SKM-1 (cell line): ENCODE results near the gene PSMB8.
"Not testable (repeated sequence)": the region's sequence is repeated elsewhere in the genome, so short reads cannot be mapped to it uniquely, and the experiment has no call there.

Source experiments
- DNase-seq: peaks from one replicate; lab custom pipeline; 2025; ENCODE audit not compliant: unreplicated experiment; lab: John Stamatoyannopoulos, UW

PSMB8 gene

DNA sequence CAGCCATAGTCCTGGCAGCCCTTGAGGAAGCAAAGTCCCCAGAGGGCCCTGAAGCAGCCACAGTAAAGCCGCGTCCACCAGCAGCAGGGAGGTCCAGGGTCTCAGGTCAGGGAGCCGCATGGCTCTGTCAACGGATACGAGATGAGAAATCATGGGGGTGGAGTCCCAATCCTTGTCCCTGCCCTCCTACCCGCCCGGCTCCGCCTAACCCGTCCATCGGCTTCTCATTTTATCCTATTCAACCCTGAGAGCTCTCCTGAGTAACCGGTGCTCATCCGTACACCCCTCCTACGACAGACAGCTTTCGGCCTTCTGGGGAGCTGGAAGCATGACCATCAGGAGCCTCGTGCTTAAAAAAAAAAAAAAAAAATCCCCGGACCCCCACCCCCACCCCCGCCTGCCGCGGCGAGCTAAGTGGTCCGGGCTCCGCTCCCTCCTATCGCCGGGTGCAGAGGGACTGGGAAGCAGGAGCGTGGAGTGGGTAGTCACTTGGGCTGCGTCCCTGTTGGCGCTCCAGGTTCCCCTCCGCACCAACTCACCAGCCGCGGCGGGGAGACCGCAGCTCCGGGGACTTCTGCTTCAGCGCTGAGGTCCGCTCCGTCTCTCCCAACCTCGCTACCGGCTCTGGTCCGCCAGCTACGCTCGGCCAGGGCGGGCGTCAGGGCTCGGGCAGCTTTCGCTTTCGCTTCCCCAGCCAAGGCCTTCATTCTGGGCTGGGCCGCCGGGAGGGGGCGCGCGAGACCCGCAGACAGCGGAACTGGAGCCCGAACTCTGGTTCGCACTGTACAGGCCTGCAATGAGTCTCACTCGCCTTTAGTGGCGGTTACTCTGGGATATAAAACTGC lies 5.5 kb downstream of the PSMB8 start, which contains the start of gene TAP2:
TSS of gene TAP2 (minus strand) at position 626 of the 845 bp plus-strand sequence. CDS start at position 120, 506 bp downstream.
- peak; percentile 89 for DNase-seq

DNA sequence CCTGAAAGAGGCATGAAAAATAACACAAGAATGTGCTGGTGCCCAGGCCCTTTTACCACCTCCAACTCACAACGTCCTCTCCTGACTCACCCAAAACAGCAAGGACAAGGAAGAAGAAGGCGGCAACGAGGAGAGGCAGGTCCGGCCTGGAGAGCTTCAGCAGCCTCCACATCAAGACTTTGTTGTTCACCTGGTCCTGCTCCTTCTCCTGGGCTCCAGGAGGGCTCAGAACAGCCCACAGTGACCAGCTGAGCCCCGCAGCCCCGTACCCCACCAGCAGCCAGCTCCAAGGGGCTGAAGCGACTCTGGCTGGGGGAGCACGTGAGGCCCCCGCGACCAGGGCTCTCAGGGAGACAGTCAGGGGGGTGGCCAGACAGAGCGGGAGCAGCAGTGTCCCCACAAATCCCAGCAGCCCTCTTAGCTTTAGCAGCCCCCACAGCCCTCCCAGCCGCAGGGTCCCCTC lies 6.2 kb downstream of the PSMB8 start:
- DNase-seq: no peak

DNA sequence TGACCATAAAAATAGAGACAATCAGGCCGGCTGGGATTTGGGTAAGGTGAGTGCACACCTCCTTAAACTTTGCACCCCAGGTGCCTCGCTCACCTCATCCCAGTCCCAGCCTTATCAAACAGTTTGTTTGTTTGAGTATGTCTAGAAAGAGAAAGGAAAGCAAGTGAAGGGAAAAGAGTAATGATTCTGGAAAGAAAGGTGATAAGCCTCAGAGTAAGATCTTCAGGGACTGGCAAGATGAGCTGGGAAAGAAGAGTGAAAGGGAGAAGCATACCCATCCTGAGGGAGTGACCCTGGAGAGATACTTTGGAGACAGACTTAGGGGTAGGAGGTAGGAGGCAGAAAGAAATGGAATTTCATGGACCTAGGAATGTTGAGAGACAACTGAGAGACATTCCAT lies 7.0 kb downstream of the PSMB8 start:
- DNase-seq: no peak

DNA sequence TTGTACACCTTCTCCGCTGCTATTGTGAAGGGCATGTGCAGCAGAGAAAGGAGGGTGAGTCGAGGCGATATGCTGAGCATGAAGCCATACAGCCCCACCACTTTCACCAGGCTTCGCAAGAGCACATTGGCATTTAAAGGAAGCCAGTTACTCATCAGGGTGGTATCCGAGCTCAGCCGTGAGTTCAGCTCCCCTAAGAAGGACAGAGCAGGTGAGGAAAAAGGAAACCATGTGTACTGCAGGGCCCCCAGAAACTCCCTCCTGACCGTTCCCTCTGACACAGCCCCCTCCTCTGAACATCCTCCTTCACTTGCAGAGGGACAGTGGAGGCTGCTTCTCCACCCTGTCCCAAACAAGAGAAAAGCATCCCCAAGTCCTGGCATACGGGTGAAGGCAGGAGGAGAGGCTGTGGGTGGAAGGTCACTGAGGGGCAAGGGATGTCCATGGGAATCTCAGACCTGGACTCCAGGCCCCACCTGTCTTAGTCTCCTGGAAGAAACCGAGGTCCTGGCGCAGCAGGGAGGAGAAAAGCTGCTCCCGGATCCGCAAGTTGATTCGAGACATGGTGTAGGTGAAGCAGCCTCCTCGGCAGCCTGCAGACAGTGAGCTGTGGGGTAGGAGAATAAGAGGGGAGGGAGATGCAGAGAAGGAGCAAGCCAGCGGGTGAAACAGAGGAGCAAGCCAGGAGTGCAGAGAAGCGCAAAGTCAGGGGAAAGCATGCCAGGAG lies 8.5 kb downstream of the PSMB8 start:
- DNase-seq: no peak

DNA sequence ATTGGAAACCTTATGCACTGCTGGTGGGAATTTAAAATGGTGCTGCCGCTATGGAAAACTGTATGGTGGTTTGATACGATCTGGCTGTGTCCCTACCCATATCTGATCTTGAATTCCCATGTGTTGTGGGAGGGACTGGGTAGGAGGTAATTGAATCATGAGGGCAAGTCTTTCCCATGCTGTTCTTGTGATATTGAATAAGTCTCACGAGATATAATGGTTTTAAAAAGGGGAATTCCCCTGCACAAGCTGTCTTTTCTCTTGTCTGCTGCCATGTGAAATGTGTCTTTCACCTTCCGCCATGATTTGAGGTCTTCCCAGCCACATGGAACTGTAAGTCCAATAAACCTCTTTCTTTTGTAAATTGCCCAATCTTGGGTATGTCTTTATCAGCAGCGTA lies 10.2 kb downstream of the PSMB8 start:
- DNase-seq: no peak

DNA sequence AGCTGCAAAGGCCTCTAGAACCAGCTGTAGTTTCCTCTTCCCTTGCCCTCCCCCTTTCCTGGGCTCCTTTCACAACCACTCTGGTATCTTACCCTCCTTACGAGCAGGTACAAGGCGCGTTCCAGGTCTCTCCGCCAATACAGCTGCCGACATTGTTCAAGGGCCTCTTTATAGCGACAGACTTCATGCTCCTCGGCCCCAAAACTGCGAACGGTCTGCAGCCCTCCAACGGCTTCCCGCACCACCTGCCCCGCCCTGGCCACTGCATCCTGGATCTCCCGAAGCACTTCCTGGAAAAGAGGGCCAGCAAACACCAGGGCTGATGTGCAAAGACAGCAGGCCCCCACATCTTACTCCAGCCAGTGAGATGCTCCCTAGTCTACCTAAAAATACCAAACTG lies 11.3 kb downstream of the PSMB8 start:
- DNase-seq: no peak

DNA sequence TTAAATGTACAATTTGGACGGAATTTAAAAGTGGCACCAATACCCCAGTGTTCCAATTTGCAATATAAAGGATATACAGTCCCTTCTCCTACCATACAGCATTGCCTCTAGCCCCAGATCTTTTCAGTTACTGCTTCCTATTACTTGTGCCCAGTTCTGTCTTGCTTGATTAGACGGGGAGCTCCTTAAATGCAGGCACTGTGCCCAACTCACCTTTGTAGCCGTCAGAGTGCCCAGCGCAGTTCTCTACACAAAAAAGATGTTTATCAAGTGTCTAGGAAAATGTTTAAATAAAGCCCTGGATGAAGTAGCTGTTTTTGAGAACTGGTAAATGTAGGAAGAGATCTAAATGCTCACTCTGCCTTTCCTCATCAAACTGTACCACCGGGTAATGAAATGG lies 12.9 kb downstream of the PSMB8 start:
- no peak for DNase-seq

DNA sequence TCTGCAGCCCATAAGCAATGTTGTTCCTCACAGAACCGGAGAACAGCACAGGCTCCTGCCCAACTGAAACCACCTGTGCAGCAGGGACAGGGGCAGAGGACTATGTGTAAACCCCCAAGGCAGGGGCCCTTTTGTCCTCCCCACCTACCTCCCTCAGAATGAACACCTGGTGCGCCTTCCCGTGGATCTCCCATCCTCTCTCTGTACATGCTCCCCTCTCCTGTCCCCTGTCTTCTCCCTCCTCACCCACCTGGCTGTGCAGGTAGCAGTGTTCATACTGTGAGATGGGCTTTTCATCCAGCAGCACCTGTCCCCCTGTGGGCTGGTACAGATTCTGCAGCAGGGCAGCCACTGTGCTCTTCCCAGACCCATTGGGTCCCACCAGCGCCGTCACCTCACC lies 13.8 kb downstream of the PSMB8 start:
- no peak for DNase-seq

DNA sequence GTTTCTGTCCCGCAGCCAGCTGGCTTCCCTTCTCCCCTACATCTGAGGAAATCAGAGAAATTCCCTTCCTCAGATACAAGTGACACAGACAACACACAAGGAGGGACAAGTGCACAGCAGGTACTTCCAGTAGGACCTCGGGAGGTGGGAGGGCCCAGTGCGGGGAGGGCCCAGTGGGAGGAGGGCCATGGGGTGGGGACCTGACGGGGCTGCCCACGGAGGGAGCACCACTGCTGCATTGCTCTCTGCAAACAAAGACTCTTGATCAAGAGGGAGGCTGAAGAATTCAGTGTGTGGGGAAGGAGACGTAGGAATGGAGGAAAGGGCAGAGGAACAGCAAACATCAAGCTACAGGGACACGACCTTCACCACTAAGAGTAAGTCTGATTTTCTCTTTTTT lies 14.4 kb downstream of the PSMB8 start:
- no peak for DNase-seq

DNA sequence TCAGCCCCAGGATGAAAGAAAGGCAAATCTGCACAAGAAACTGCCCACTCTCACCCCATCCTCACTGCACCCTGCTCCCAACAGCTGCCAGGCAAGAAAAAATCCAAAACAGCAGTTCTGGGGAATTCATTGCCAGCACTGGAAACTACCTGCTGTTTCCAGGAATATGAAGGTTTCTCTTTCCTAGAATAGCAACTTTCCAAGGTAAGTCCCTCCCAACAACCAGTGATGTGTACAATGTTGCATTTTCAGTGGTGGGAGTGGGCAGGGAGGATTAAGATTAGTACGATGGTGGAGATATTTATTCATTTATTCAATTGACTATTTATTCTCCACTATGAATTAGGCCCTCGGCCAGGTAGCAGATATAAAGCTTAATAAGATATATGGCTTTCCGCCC lies 16.8 kb downstream of the PSMB8 start:
- DNase-seq: no peak

DNA sequence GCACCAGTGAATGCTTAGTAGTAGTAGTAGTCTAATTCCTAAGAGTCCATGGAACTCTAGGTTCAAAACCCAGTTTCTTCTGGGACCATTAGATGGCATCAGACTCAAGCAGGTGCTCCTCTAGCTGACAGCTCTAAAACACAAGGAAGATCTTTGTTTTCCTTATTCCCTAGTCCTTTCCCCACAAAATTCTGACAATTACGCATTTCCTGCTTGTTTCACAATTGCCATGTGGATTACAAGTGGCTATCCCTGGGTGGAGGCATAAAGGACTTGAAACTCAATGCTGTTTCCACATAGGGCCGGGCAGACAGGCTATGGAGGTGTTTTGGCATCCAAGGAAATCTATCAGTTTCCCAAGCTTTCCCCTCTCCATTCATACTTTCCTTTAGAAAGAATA lies 17.9 kb downstream of the PSMB8 start:
- no peak for DNase-seq

DNA sequence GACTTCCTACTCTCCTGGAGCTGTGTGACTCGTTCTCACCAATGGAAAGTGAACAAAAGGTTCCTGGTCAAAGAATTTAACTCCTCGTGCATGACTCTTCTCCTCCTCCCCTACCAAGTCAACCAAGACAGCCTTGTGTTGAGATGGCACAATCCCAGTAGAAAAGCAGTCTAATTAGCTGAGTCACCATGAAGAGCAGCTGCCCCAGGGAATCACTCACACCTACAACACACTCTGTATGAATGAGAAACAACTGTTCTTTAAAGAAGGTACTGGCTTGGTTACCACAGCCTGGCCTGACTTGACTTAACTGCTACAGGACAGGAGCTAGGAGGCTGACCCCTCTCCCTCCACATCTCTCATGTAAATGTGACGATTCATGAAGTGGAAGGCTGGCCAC lies 24.1 kb downstream of the PSMB8 start:
- no peak for DNase-seq

DNA sequence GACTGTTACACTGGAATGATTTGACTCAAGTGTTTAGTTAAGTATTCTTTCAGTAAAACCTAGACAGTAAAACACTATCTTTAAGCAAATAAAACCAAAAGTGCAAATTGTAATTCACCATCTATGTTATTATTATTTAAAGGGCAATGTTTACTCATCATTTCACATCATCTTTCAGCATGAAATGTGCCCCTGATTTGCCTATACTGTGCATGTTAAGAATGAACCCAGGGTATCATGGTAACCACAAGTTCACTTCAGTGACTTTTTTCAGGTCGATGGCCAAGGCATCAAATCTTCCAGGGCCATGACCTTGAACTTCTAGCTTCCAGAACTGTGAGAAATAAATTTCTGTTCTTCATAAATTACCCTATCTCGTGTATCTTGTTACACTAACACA lies 25.0 kb downstream of the PSMB8 start:
- DNase-seq: no peak

DNA sequence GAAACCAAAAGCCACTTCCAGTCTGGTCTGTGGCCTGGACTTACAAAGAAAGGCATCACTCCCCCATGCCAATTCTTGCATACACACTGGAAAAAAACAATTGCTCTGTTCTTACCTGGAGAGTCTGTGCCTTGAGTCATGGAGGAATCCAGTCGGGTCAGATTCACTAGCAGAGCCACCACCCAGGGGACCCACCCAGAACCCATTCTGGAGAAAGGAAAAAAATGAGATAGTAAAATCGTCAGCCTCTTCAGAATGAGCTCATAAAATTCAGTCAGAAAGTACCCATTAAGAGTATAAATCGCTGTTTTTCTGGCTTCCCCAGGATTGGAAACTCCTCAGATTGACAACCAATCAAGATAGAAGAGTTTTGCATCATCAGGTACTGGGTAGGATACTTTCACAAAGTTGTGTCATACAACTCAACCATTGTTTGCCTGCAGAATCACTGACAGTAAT lies 27.1 kb downstream of the PSMB8 start, which contains the start of gene HLA-DOB:
TSS of gene HLA-DOB (minus strand) at position 257 of the 459 bp plus-strand sequence. CDS start at position 206, 51 bp downstream.
- no peak for DNase-seq

DNA sequence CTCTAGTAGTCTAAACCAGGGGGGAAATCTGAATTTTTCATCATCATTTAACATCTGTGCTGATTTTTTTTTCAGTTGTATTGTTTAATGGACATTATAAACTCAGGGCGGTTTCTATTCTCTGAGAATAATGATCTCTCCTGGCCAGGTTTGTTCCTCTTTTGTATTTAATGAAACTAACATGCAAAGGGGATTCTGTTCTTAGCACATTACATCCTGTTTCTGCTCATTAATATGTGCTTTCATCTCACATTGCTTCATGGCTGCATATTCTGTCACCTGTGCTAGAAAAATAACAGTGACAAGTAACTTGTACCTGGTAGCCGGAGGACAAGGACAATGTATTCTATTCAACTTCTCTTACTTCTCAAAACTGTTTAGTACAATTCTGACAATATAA lies 27.9 kb downstream of the PSMB8 start:
- DNase-seq: no peak

DNA sequence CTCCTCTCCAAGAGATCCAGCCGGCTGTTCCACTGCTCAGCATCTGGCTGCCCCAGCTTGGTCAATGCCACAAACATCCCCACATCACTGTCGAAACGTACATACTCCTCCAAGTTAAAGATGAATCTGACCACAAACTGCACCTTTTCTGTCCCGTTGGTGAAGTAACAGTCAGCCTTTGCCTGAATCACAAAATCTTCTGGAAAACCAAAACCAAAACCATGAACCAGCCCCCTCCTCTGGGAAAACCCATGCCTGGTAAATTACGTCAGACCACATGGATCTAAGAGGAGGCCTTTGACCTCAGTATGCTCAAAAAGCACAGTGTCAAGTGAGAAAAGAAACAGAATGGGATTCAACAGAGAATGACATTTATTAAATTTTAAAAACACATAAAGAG lies 28.7 kb downstream of the PSMB8 start:
- DNase-seq: no peak

DNA sequence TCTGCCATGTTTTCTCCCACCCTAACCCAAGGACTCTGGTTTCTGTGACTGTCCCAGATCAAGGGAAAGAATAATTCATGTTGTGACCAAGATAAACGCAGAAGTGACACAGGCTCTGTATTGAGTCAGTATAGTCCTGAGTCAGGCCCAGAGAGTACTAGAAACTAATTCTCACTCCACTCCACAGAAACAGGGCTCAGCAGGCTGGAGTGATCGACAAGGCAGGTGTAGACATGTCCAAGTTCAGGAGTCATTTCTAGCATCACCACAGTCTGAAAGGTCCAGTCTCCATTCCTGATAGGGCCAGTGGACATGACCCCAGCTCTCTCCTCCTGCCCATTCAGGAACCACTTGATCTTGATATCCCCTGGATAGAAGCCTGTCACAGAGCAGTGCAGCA lies 29.7 kb downstream of the PSMB8 start:
- DNase-seq: no peak

DNA sequence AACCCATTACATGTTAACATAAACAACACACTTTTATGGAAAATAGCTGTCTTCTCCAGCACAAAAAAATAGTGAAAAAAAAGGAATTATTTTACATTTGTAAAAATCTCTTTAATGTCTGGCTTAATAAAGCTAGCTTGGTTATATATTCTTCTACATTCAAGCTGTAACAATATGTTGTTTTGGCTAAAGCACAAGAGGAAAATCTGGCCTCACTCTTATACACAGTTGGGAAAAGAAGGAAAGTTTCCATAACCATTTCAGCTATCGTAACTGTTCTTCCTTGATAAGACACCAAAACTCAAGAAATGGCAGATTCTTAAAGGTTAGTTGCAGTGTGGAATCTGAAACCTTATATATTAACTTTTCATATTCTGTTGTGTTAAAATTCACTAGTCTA lies 34.7 kb downstream of the PSMB8 start:
- no peak for DNase-seq

DNA sequence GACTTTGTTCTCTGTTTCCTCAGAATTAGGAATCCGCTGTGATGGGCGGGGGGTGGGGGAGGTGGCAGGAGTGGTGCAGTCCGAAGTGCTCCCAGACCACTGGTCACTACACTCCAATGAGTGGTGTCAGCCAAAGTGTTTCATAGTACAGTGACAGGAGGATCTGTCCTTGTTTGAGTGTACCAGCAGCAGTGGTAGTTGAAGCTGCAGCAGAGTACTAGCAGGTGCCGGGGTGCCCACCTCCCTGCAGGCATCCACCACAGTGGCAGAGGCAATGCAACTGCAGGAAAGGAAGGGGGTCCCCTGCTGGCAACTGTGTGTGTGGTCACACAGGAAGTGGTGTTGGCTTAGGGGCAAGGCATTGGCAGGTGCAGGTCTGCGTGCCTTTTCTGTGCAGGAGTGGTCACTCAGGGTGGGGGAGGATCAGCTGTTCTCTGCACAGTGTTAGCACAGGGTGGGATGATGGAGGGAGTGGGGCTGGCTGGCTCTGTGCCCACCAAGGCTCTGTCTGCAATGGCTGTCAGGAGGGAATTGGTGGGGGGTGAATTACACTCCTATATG lies 36.7 kb downstream of the PSMB8 start:
- DNase-seq: no peak

DNA sequence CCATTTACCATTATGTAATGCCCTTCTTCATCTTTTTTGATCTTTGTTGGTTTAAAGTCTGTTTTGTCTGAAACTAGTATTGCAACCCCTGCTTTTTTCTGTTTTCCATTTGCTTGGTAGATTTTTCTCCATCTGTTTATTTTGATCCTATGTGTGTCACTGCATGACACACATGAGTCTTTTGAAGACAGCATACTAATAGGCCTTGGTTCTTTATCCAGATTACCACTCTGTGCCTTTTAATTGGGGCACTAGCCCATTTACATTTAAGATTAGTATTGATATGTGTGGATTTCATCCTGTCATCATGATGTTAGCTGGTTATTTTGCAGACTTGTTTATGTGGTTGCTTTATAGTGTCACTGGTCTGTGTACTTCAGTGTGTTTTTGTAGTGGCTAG lies 38.4 kb downstream of the PSMB8 start:
- DNase-seq: not testable (repeated sequence)

DNA sequence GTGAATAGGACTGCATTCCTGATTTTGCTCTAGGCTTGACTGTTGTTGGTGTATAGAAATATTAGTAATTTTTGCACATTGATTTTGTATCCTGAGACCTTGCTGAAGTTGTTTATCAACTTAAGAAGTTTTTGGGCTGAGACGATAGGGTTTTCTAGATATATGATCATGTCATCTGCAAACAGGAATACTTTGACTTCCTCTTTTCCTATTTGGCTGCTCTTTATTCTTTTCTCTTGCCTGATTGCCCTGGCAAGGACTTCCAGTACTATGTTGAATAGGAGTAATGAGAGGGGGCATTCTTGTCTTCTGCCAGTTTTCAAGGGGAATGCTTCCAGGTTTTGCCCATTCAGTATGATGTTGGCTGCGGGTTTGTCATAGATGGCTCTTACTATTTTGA lies 40.4 kb downstream of the PSMB8 start:
- DNase-seq: no peak

DNA sequence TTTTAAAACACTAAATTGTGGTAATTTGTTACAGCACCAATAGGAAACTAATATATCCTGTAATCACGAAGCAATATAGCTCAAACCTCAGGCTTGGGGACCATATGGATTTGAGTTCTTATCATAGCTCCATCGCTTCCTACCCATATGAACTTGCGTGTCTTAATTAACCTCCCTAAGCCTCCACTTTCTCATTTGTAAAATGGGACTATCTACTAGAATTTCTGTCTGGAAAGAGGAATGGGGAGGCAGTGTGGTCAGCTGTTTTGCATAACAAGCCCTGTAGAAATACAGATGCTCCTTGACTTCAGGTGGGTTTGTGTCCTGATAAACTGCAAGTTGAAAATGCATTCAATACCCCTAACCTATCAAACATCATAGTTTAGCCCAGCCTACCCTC lies 44.1 kb downstream of the PSMB8 start:
- DNase-seq: no peak
